ENCODE results near the gene BOLA3. TPM values are rescaled to one million over a fixed set of nuclear protein-coding genes. Genes with fewer than 3 reads are reported as not detected.
"Not testable (repeated sequence)": the region's sequence is repeated elsewhere in the genome, so short reads cannot be mapped to it uniquely, and the experiment has no call there.

Gene BOLA3, protein sequence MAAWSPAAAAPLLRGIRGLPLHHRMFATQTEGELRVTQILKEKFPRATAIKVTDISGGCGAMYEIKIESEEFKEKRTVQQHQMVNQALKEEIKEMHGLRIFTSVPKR
- total RNA-seq (2014; rRNA removed; shearing (Covaris generic)) = 54.6 and 60.1 TPM in 2 replicates

GRCh38 chr2:74147727-74148456 lies at the start of gene BOLA3:
Gene BOLA3, minus strand, starts transcription at chr2:74147912. Its CDS starts 38 bp downstream, at chr2:74147874.
- peak; percentile 91 to 93 for DNase-seq
- Histone ChIP-seq H3K9me3 (replicated peaks) (no peaks in the 10 kb centered on the region), H3K4me3 (peak within 1 kb of the TSS; percentile 84), H3K4me1 (no peaks in the 10 kb centered on the region), H3K36me3 (peaks cover 13% of the 10 kb centered on the region), H3K27ac (peak within 1 kb of the TSS; percentile 49), H3K27me3 (no peaks in the 10 kb centered on the region)

DNA sequence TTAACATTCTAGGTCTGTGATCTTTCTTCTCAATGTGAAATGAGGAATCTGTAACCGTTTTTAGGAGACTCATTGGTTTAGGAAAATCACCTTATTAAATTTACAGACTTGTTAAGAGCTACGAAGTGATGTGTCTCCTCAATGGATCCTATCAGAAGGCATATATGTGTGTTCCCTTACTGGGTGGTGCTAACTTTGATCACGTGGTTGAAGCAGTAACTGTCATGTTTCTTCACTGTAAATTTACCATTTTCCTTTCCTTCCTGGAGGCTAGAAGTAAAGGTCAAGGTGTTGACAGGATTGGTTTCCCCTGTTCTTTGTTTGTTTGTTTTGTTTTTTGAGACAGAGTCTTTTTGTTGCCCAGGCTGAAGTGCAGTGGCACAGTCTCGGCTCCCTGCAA lies 49.3 kb upstream of the BOLA3 start:
- H3K9me3 ChIP-seq (replicated peaks) = no peaks in the 10 kb centered on the region
- H3K4me3 ChIP-seq = no peak overlapping the region
- H3K27ac ChIP-seq = no peak overlapping the region
- peaks cover 13% of the 10 kb centered on the region for H3K4me1 ChIP-seq
- no peaks in the 10 kb centered on the region for H3K27me3 ChIP-seq
- H3K36me3 ChIP-seq = no peaks in the 10 kb centered on the region; the same call in 1 of the 2 replicates
- DNase-seq = no peak

DNA sequence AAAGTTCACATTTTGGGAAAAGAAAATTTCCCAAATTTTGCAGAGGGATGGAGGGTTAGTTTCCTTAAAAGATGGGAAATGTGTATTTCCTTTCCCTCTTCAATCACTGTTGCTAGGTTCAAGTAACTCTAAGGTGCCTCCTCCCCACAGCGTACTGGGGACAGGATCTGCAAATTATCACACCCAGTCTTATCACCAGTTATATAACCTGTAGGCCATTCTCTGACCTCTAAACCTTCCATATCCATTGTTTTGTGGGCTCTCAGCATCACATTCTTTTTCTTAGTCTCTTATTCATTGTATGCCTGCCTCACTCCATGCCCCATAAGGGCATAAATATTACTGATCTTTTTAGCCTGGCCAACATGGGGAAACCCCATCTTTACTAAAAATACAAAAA lies 47.1 kb upstream of the BOLA3 start:
- H3K36me3 ChIP-seq = no peaks in the 10 kb centered on the region
- H3K27ac ChIP-seq = no peak overlapping the region
- H3K9me3 ChIP-seq (replicated peaks) = no peaks in the 10 kb centered on the region
- DNase-seq = no peak
- H3K27me3 ChIP-seq = 0 out of 2 replicates have a peak, but pooled peaks cover 4% of the 10 kb centered on the region
- H3K4me3 ChIP-seq = no peak overlapping the region
- H3K4me1 ChIP-seq = no peaks in the 10 kb centered on the region

DNA sequence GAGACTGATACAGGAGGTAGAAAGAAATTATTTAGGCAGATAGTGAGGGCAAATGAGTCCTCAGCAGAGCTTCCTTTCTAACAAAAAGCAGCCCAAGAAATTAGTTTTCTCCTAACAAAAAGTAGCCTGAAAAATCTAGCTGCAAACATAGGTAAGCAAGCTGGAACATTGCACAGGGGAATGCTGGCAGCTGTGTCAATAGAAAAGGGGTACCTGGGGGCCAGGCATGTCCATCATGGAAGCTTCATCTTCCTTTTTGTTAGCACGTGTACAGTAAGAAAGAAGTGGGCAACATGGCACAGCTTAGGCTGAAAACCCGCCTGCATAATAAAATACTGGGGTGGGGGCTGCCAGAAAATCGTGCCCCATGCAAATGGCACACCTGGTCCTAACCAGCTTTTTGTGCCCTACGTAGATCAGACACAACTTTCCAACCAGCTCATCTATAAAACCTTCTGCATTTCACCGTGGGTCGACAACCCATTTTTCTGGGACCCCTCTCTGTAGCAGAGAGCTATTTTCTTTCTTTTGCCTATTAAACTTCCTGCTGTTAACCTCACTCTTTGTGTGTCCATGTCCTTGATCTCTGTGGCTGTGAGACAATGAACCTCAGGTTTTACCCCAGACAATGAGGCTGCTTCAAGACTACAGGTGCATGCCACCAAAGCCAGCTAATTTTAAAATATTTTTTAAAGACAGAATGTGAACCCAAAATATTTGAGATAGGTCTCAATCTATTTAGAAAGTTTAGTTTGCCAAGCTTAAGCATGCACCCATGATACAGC lies 44.1 kb upstream of the BOLA3 start:
- Histone ChIP-seq H3K9me3 (replicated peaks) (no peaks in the 10 kb centered on the region), H3K4me1 (peaks cover 6% of the 10 kb centered on the region; the same call in 1 of the 2 replicates), H3K27me3 (peaks cover 6% of the 10 kb centered on the region; the same call in 1 of the 2 replicates), H3K27ac (no peak overlapping the region), H3K36me3 (no peaks in the 10 kb centered on the region), H3K4me3 (no peak overlapping the region)
- DNase-seq = no peak

GRCh38 chr2:74188696-74189095 lies 41.0 kb upstream of the BOLA3 start:
- no peak for DNase-seq
- H3K27ac ChIP-seq = no peak overlapping the region
- H3K4me3 ChIP-seq = no peak overlapping the region
- H3K36me3 ChIP-seq = no peaks in the 10 kb centered on the region
- no peaks in the 10 kb centered on the region for H3K9me3 ChIP-seq (replicated peaks)
- peaks cover 6% of the 10 kb centered on the region; the same call in 1 of the 2 replicates for H3K27me3 ChIP-seq
- H3K4me1 ChIP-seq = peaks cover 6% of the 10 kb centered on the region; the same call in 1 of the 2 replicates

- Histone ChIP-seq H3K27me3 (peaks cover 6% of the 10 kb centered on the region; the same call in 1 of the 2 replicates), H3K4me1 (peaks cover 6% of the 10 kb centered on the region; the same call in 1 of the 2 replicates), H3K27ac (no peak overlapping the region), H3K9me3 (replicated peaks) (no peaks in the 10 kb centered on the region), H3K4me3 (no peak overlapping the region), H3K36me3 (no peaks in the 10 kb centered on the region)
- peak; percentile 43 to 50 for DNase-seq
These were observed 40.4 kb upstream of the BOLA3 start for GRCh38 chr2:74188018-74188601.

- H3K9me3 ChIP-seq (replicated peaks); H3K27me3 ChIP-seq; H3K27ac ChIP-seq; DNase-seq; H3K36me3 ChIP-seq; H3K4me3 ChIP-seq; H3K4me1 ChIP-seq: not testable (repeated sequence)
These were observed 39.0 kb upstream of the BOLA3 start for GRCh38 chr2:74186706-74187105.

DNA sequence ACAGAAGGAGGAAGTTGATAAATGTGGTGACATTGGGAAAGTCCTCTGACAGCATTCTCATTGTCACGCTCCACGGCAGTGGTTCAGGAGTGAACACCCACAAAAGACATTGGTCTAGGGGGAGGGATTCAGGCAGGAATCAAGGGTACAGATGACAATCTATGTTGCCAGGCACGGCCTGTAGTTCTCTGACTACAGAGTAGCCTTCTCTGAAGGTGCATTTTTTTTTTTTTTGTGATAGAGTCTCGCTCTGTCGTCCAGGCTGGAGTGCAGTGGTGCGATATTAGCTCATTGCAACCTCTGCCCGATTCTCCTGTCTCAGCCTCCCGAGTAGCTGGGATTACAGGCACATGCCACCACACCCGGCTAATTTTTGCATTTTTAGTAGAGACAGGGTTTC lies 38.3 kb upstream of the BOLA3 start:
- H3K27me3 ChIP-seq = peaks cover 6% of the 10 kb centered on the region; the same call in 1 of the 2 replicates
- H3K9me3 ChIP-seq (replicated peaks) = no peaks in the 10 kb centered on the region
- no peaks in the 10 kb centered on the region for H3K36me3 ChIP-seq
- H3K4me3 ChIP-seq = no peak overlapping the region
- no peak for DNase-seq
- H3K27ac ChIP-seq = no peak overlapping the region
- H3K4me1 ChIP-seq = peaks cover 12% of the 10 kb centered on the region; the same call in 1 of the 2 replicates

- no peaks in the 10 kb centered on the region for H3K9me3 ChIP-seq (replicated peaks)
- no peaks in the 10 kb centered on the region for H3K36me3 ChIP-seq
- no peak for DNase-seq
- no peaks in the 10 kb centered on the region for H3K27me3 ChIP-seq
- H3K4me3 ChIP-seq = no peak overlapping the region
- peaks cover 12% of the 10 kb centered on the region; the same call in 1 of the 2 replicates for H3K4me1 ChIP-seq
- no peak overlapping the region for H3K27ac ChIP-seq
These were observed 36.2 kb upstream of the BOLA3 start for GRCh38 chr2:74183878-74184277.

GRCh38 chr2:74181739-74182138 lies 34.0 kb upstream of the BOLA3 start:
- 0 out of 2 replicates have a peak, but pooled peaks cover 5% of the 10 kb centered on the region for H3K4me1 ChIP-seq
- DNase-seq = peak; percentile 24 to 60

GRCh38 chr2:74179063-74179865 lies 31.6 kb upstream of the BOLA3 start:
- Histone ChIP-seq H3K36me3 (peaks cover 11% of the 10 kb centered on the region), H3K4me1 (0 out of 2 replicates have a peak, but pooled peaks cover 5% of the 10 kb centered on the region), H3K27me3 (no peaks in the 10 kb centered on the region), H3K9me3 (replicated peaks) (0 out of 2 replicates have a peak, but pooled peaks cover 4% of the 10 kb centered on the region), H3K27ac (no peak overlapping the region), H3K4me3 (peak overlapping the region; percentile 98)
- DNase-seq = no peak

More at GRCh38 chr2:74181739-74182138, 34.0 kb upstream of the BOLA3 start:
- Histone ChIP-seq H3K9me3 (replicated peaks) (no peaks in the 10 kb centered on the region), H3K27me3 (no peaks in the 10 kb centered on the region), H3K4me3 (0 out of 2 replicates have a peak overlapping the region, but pooled peaks have one; percentile 1), H3K27ac (no peak overlapping the region), H3K36me3 (peaks cover 1% of the 10 kb centered on the region)

GRCh38 chr2:74178211-74179062 lies 30.7 kb upstream of the BOLA3 start, which contains the start of gene MOB1A:
Gene MOB1A, minus strand, starts transcription at chr2:74178879. Its CDS starts 205 bp downstream, at chr2:74178674.
- peak within 1 kb of the TSS; percentile 98 for H3K4me3 ChIP-seq
- H3K36me3 ChIP-seq = peaks cover 11% of the 10 kb centered on the region
- H3K27ac ChIP-seq = peak within 1 kb of the TSS; percentile 95
- H3K9me3 ChIP-seq (replicated peaks) = 0 out of 2 replicates have a peak, but pooled peaks cover 4% of the 10 kb centered on the region
- H3K27me3 ChIP-seq = no peaks in the 10 kb centered on the region
- DNase-seq = peak; percentile 99 to 100
- H3K4me1 ChIP-seq = 0 out of 2 replicates have a peak, but pooled peaks cover 5% of the 10 kb centered on the region

- Histone ChIP-seq H3K9me3 (replicated peaks) (0 out of 2 replicates have a peak, but pooled peaks cover 4% of the 10 kb centered on the region), H3K4me3 (peak overlapping the region; percentile 98), H3K27ac (peak overlapping the region; percentile 95; the same call in 1 of the 2 replicates), H3K27me3 (no peaks in the 10 kb centered on the region), H3K4me1 (0 out of 2 replicates have a peak, but pooled peaks cover 5% of the 10 kb centered on the region), H3K36me3 (peaks cover 11% of the 10 kb centered on the region)
- DNase-seq = no peak
These were observed 30.0 kb upstream of the BOLA3 start for GRCh38 chr2:74177696-74178095.
